ENCODE measurements around the gene PGAM2. TPM values are rescaled to one million over a fixed set of nuclear protein-coding genes. Genes with fewer than 3 reads are reported as not detected.
"Not testable (repeated sequence)": the region's sequence is repeated elsewhere in the genome, so short reads cannot be mapped to it uniquely, and the experiment has no call there.

Gene PGAM2
- total RNA-seq, 3 donors from 2014 or later = 0.84 to 1.4 (median 0.96) TPM

GRCh38 chr7:44036364-44036763 lies 29.0 kb downstream of the PGAM2 start:
- ATAC-seq = peak; percentile 56
- H3K4me1 ChIP-seq (ENCODE audit: low read depth); H3K4me3 ChIP-seq; H3K36me3 ChIP-seq (ENCODE audit: low read depth); H3K9me3 ChIP-seq; intact Hi-C loops (cut with DNase I, micrococcal nuclease): not testable (repeated sequence)
- DNase-seq = peak in 2 of 3 donors; percentile 64 to 83

GRCh38 chr7:44033971-44034844 lies 31.2 kb downstream of the PGAM2 start:
- H3K9me3 ChIP-seq; intact Hi-C loops (cut with DNase I, micrococcal nuclease): not testable (repeated sequence)

GRCh38 chr7:44032031-44032430 lies 33.3 kb downstream of the PGAM2 start:
- H3K9me3 ChIP-seq; intact Hi-C loops (cut with DNase I, micrococcal nuclease); DNase-seq; H3K4me1 ChIP-seq (ENCODE audit: low read depth); H3K36me3 ChIP-seq (ENCODE audit: low read depth); ATAC-seq; H3K4me3 ChIP-seq: not testable (repeated sequence)

More at GRCh38 chr7:44033971-44034844, 31.2 kb downstream of the PGAM2 start:
- not testable (repeated sequence) for H3K36me3 ChIP-seq (ENCODE audit: low read depth); ATAC-seq; H3K4me3 ChIP-seq; DNase-seq; H3K4me1 ChIP-seq (ENCODE audit: low read depth)

GRCh38 chr7:44031319-44031718 lies 34.0 kb downstream of the PGAM2 start:
- ATAC-seq; DNase-seq; H3K36me3 ChIP-seq (ENCODE audit: low read depth); H3K9me3 ChIP-seq; H3K4me1 ChIP-seq (ENCODE audit: low read depth); intact Hi-C loops (cut with DNase I, micrococcal nuclease); H3K4me3 ChIP-seq: not testable (repeated sequence)

- intact Hi-C loops (cut with DNase I, micrococcal nuclease); H3K4me1 ChIP-seq (ENCODE audit: low read depth); H3K36me3 ChIP-seq (ENCODE audit: low read depth); DNase-seq; H3K4me3 ChIP-seq; H3K9me3 ChIP-seq: not testable (repeated sequence)
- peak; percentile 28 for ATAC-seq
Observed at GRCh38 chr7:44030029-44030428, 35.3 kb downstream of the PGAM2 start.

GRCh38 chr7:44029433-44029832 lies 35.9 kb downstream of the PGAM2 start:
- H3K4me3 ChIP-seq; H3K36me3 ChIP-seq (ENCODE audit: low read depth); DNase-seq; H3K9me3 ChIP-seq; intact Hi-C loops (cut with DNase I, micrococcal nuclease); H3K4me1 ChIP-seq (ENCODE audit: low read depth); ATAC-seq: not testable (repeated sequence)

- H3K4me1 ChIP-seq (ENCODE audit: low read depth); DNase-seq; ATAC-seq; H3K36me3 ChIP-seq (ENCODE audit: low read depth); H3K9me3 ChIP-seq; H3K4me3 ChIP-seq; intact Hi-C loops (cut with DNase I, micrococcal nuclease): not testable (repeated sequence)
Observed at GRCh38 chr7:44022796-44023467, 42.4 kb downstream of the PGAM2 start.

- H3K4me3 ChIP-seq; intact Hi-C loops (cut with DNase I, micrococcal nuclease); H3K36me3 ChIP-seq (ENCODE audit: low read depth); H3K9me3 ChIP-seq; DNase-seq: not testable (repeated sequence)
- ATAC-seq = peak; percentile 8
- peaks cover 12% of the 10 kb centered on the region for H3K4me1 ChIP-seq (ENCODE audit: low read depth)
Observed at GRCh38 chr7:44022069-44022468, 43.3 kb downstream of the PGAM2 start.

GRCh38 chr7:44019825-44020224 lies 45.5 kb downstream of the PGAM2 start:
- intact Hi-C loops (cut with DNase I, micrococcal nuclease); H3K9me3 ChIP-seq; H3K36me3 ChIP-seq (ENCODE audit: low read depth); ATAC-seq; H3K4me3 ChIP-seq; DNase-seq: not testable (repeated sequence)
- H3K4me1 ChIP-seq (ENCODE audit: low read depth) = peaks cover 12% of the 10 kb centered on the region
